OCI-LY1 (cell line): ENCODE data around the gene FOXP3.

Experiments used
- H2AFZ ChIP-seq: fragments of 200-600 bp; sonication (generic), shearing (Covaris generic); 2 replicates; pipeline ENCODE4 v1.6.0; 2014; ENCODE audit warnings: antibody characterized with exemption, mild to moderate bottlenecking, low read length
- H3F3A ChIP-seq: fragments of 200-600 bp; sonication (generic), shearing (Covaris generic); 2 replicates; pipeline ENCODE4 v1.6.0; 2014; ENCODE audit warnings: mild to moderate bottlenecking, antibody characterized with exemption, low read length, moderate library complexity; ENCODE audit not compliant: insufficient read depth
- H3K27ac ChIP-seq: fragments of 200-600 bp; sonication (generic); 2 replicates; pipeline ENCODE4 v1.5.1; 2014; ENCODE audit warnings: low read length, mixed run types, mild to moderate bottlenecking, low read depth; ENCODE audit not compliant: poor library complexity, severe bottlenecking
- H3K27me3 ChIP-seq: fragments of 200-600 bp; sonication (generic); 2 replicates; pipeline ENCODE4 v1.6.0; 2014; ENCODE audit warnings: antibody characterized with exemption, mild to moderate bottlenecking, low read length, moderate library complexity; ENCODE audit not compliant: insufficient read depth
- H3K36me3 ChIP-seq: fragments of 200-600 bp; sonication (generic); 2 replicates; pipeline ENCODE4 v1.6.1; 2014; ENCODE audit warnings: mild to moderate bottlenecking, antibody characterized with exemption, low read length, moderate library complexity, mixed read lengths; ENCODE audit not compliant: insufficient read depth
- H3K4me1 ChIP-seq: fragments of 200-600 bp; sonication (generic); 2 replicates; pipeline ENCODE4 v1.5.1; 2014; ENCODE audit warnings: mild to moderate bottlenecking, low read length, moderate library complexity; ENCODE audit not compliant: insufficient read depth, severe bottlenecking
- H3K4me2 ChIP-seq: fragments of 200-600 bp; sonication (generic), shearing (Covaris generic); 2 replicates; pipeline ENCODE4 v1.6.1; 2014; ENCODE audit warnings: low read length
- H3K4me3 ChIP-seq: fragments of 200-600 bp; sonication (generic); 2 replicates; pipeline ENCODE4 v1.5.1; 2014; ENCODE audit warnings: low read length, low read depth, mild to moderate bottlenecking, mixed read lengths; ENCODE audit not compliant: poor library complexity, severe bottlenecking
- H3K79me2 ChIP-seq: fragments of 200-600 bp; shearing (Covaris generic); 2 replicates; pipeline ENCODE4 v1.6.1; 2016; ENCODE audit warnings: mixed run types, low read length, mixed read lengths; ENCODE audit not compliant: insufficient read depth
- H3K9ac ChIP-seq: fragments of 200-600 bp; sonication (generic), shearing (Covaris generic); 2 replicates; pipeline ENCODE4 v1.6.1; 2014; ENCODE audit warnings: mild to moderate bottlenecking, low read length, mixed read lengths
- H3K9me2 ChIP-seq: fragments of 200-600 bp; sonication (generic), shearing (Covaris generic); 2 replicates; pipeline ENCODE4 v1.6.1; 2014; ENCODE audit warnings: low read depth, mild to moderate bottlenecking, low read length, mixed read lengths
- H3K9me3 ChIP-seq: fragments of 200-600 bp; shearing (Covaris generic); 2 replicates; pipeline ENCODE4 v1.6.1; 2014; ENCODE audit warnings: low read length, mixed read lengths
- H4K20me1 ChIP-seq: fragments of 200-600 bp; sonication (generic), shearing (Covaris generic); 2 replicates; pipeline ENCODE4 v1.6.0; 2016; ENCODE audit warnings: mild to moderate bottlenecking, low read length; ENCODE audit not compliant: insufficient read depth
- CTCF ChIP-seq: fragments of 200-600 bp; sonication (generic), shearing (Covaris generic); IDR thresholded peaks from 2 replicates; pipeline ENCODE4 v1.5.1; 2017; ENCODE audit warnings: mild to moderate bottlenecking, antibody characterized with exemption, low read length, moderate library complexity, mixed read lengths
- EZH2 ChIP-seq: fragments of 200-600 bp; sonication (generic), shearing (Covaris generic); IDR thresholded peaks from 2 replicates; pipeline ENCODE4 v1.8.0; 2017; ENCODE audit warnings: borderline replicate concordance, mixed run types, mild to moderate bottlenecking, antibody characterized with exemption, low read length, moderate library complexity, mixed read lengths

Gene FOXP3

DNA sequence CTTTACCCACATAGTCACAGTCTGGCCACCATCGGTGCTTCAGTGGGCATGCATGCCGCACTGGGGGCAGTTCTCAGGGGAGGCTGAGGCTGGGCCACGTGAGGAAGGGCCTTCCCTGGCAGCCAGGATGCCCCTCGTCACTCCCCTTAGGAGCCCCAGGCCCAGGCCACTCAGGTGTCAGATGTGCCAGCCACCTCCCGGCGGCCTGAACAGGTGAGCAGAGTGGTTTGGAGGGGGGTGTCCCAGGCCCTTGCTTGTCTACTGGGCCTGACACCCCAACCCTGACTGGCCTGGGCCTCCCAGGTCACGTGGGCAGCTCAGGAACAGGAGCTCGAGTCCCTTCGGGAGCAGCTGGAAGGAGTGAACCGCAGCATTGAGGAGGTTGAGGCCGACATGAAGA, 17.2 kb downstream of the FOXP3 start:
- H3K27ac ChIP-seq: no peak overlapping the region
- H3K9ac ChIP-seq: no peak overlapping the region
- no peak overlapping the region for H3K4me3 ChIP-seq
- H3K4me1 ChIP-seq: no peaks in the 10 kb centered on the region
- no peaks in the 10 kb centered on the region for H3F3A ChIP-seq
- no peaks in the 10 kb centered on the region for H4K20me1 ChIP-seq
- H3K9me2 ChIP-seq: no peaks in the 10 kb centered on the region
- TF ChIP-seq CTCF (no peak), EZH2 (no peak)
- H3K36me3 ChIP-seq: peaks cover 10% of the 10 kb centered on the region
- H3K27me3 ChIP-seq: no peaks in the 10 kb centered on the region
- H2AFZ ChIP-seq: no peak overlapping the region
- H3K79me2 ChIP-seq: no peaks in the 10 kb centered on the region
- H3K4me2 ChIP-seq: no peak overlapping the region
- no peaks in the 10 kb centered on the region for H3K9me3 ChIP-seq

DNA sequence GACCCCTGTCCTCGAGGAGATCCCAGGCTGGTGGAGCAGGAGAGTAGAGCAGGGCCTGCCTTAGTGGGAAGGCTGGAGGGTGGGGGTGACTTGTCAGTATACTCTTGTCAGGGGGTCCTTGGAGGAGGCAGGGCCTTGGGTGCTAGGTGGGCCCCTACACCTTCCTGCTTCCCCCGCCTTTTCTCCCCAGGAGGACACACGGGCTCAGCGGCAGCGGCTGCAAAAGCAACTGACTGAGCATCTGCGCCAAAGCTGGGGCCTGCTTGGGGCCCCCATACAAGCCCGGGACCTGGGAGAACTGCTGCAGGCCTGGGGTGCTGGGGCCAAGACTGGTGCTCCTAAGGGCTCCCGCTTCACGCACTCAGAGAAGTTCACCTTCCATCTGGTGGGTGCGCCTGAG, 18.0 kb downstream of the FOXP3 start:
- no peak overlapping the region for H3K9ac ChIP-seq
- no peak overlapping the region for H2AFZ ChIP-seq
- no peaks in the 10 kb centered on the region for H3K27me3 ChIP-seq
- H3K4me3 ChIP-seq: no peak overlapping the region
- TF ChIP-seq EZH2 (no peak), CTCF (no peak)
- H3K4me1 ChIP-seq: no peaks in the 10 kb centered on the region
- peaks cover 11% of the 10 kb centered on the region for H3K36me3 ChIP-seq
- H3K4me2 ChIP-seq: no peak overlapping the region
- H3K9me3 ChIP-seq: no peaks in the 10 kb centered on the region
- no peaks in the 10 kb centered on the region for H4K20me1 ChIP-seq
- H3K9me2 ChIP-seq: no peaks in the 10 kb centered on the region
- H3K79me2 ChIP-seq: no peaks in the 10 kb centered on the region
- no peak overlapping the region for H3K27ac ChIP-seq
- no peaks in the 10 kb centered on the region for H3F3A ChIP-seq

- no peak for TF ChIP-seq CTCF
- no peak for TF ChIP-seq EZH2
Observed at GRCh38 chrX:49244207-49244606, 20.3 kb downstream of the FOXP3 start.

More at GRCh38 chrX:49244207-49244606, 20.3 kb downstream of the FOXP3 start:
- no peaks in the 10 kb centered on the region for H3K27me3 ChIP-seq
- no peak overlapping the region for H2AFZ ChIP-seq
- H3K79me2 ChIP-seq: no peaks in the 10 kb centered on the region
- no peak overlapping the region for H3K27ac ChIP-seq
- H3F3A ChIP-seq: no peaks in the 10 kb centered on the region
- H3K4me3 ChIP-seq: no peak overlapping the region
- no peak overlapping the region for H3K9ac ChIP-seq
- H4K20me1 ChIP-seq: no peaks in the 10 kb centered on the region
- no peak overlapping the region for H3K4me2 ChIP-seq
- H3K4me1 ChIP-seq: no peaks in the 10 kb centered on the region
- no peaks in the 10 kb centered on the region for H3K9me2 ChIP-seq
- H3K36me3 ChIP-seq: peaks cover 16% of the 10 kb centered on the region
- no peaks in the 10 kb centered on the region for H3K9me3 ChIP-seq
